PC-3 (cell line): ENCODE data around the gene FFAR4. TPM values are rescaled to one million over a fixed set of nuclear protein-coding genes. Genes with fewer than 3 reads are reported as not detected.

Source experiments
- ATAC-seq: fragments of 200-7000 bp; cut with Tn5 transposase; 2 replicates; pipeline ENCODE4 v1.9.1; 2020; ENCODE audit warnings: mild to moderate bottlenecking, moderate library complexity
- Bru-seq: library from RNA; stranded (reverse); fragments of 400-500 nt; gene quantifications from one replicate; lab custom pipeline; 2021; lab: Mats Ljungman, UMichigan
- BruChase-seq, 2 experiments: library from RNA; stranded (reverse); fragments of 400-500 nt; gene quantifications; one replicate each; lab custom pipeline; 2021; lab: Mats Ljungman, UMichigan
- BruUV-seq: library from RNA; stranded (reverse); fragments of 400-500 nt; replicated peaks from 2 replicates; lab custom pipeline; 2021; lab: Mats Ljungman, UMichigan
- CTCF ChIA-PET: fragments of 300-600 bp; sonication (Branson Sonifier 250); formaldehyde crosslinking; loops from one replicate; lab custom pipeline; 2022; ENCODE audit warnings: antibody characterized with exemption; lab: Charles Lee
- POLR2A ChIA-PET: fragments of 300-600 bp; sonication (Branson Sonifier 250); formaldehyde crosslinking; loops from one replicate; lab custom pipeline; 2022; ENCODE audit warnings: antibody characterized with exemption; ENCODE audit not compliant: unreplicated experiment; lab: Charles Lee
- DNase-seq: peaks from one replicate; pipeline ENCODE4 v3.0.0-alpha.2; 2015
- H2AFZ ChIP-seq: fragments of 300-600 bp; sonication (generic); 2 replicates; pipeline ENCODE4 v1.6.0; 2016; ENCODE audit warnings: antibody characterized with exemption, low read length
- H3F3A ChIP-seq: fragments of 300-600 bp; sonication (generic); one replicate; pipeline ENCODE4 v1.6.0; 2017; ENCODE audit warnings: antibody characterized with exemption, low read length, control low read depth, mild to moderate bottlenecking; ENCODE audit not compliant: unreplicated experiment
- H3K27ac ChIP-seq: fragments of 300-600 bp; sonication (generic); 2 replicates; pipeline ENCODE4 v1.5.1; 2016; ENCODE audit warnings: mild to moderate bottlenecking, low read length
- H3K27me3 ChIP-seq: fragments of 300-600 bp; sonication (generic); 2 replicates; pipeline ENCODE4 v1.6.1; 2016; ENCODE audit warnings: low read length, mixed read lengths
- H3K36me3 ChIP-seq: fragments of 300-600 bp; sonication (generic); 2 replicates; pipeline ENCODE4 v1.6.1; 2016; ENCODE audit warnings: low read depth, mixed run types, low read length, mixed read lengths
- H3K4me1 ChIP-seq: fragments of 300-600 bp; sonication (generic); 2 replicates; pipeline ENCODE4 v1.5.1; 2016; ENCODE audit warnings: low read length; ENCODE audit not compliant: insufficient read depth
- H3K4me2 ChIP-seq: fragments of 300-600 bp; sonication (generic); 2 replicates; pipeline ENCODE4 v1.6.0; 2016; ENCODE audit warnings: low read length
- H3K4me3 ChIP-seq: fragments of 300-600 bp; sonication (generic); 2 replicates; pipeline ENCODE4 v1.5.1; 2016; ENCODE audit warnings: mild to moderate bottlenecking, low read length, mixed read lengths
- H3K79me2 ChIP-seq: fragments of 300-600 bp; sonication (generic); 2 replicates; pipeline ENCODE4 v1.6.1; 2017; ENCODE audit warnings: low read length, mixed read lengths
- H3K9ac ChIP-seq: fragments of 300-600 bp; sonication (generic); 2 replicates; pipeline ENCODE4 v1.6.0; 2016; ENCODE audit warnings: mild to moderate bottlenecking, low read length
- H3K9me2 ChIP-seq: fragments of 300-600 bp; sonication (generic); replicated peaks from 2 replicates; pipeline ENCODE4 v1.6.1; 2016; ENCODE audit warnings: mixed run types, low read length, mixed read lengths
- H3K9me3 ChIP-seq: fragments of 300-600 bp; sonication (generic); 2 replicates; pipeline ENCODE4 v1.6.1; 2016; ENCODE audit warnings: low read length, mixed read lengths
- H4K20me1 ChIP-seq: fragments of 300-600 bp; sonication (generic); 2 replicates; pipeline ENCODE4 v1.6.1; 2016; ENCODE audit warnings: low read length, mixed read lengths
- CTCF ChIP-seq: fragments of 300-600 bp; sonication (generic); conservative IDR thresholded peaks from 2 replicates; pipeline ENCODE4 v1.5.1; 2017; ENCODE audit warnings: antibody characterized with exemption, low read depth, mild to moderate bottlenecking, low read length
- EZH2 ChIP-seq: fragments of 300-600 bp; sonication (generic); IDR thresholded peaks from one replicate; pipeline ENCODE4 v1.6.1; 2017; ENCODE audit warnings: antibody characterized with exemption, mild to moderate bottlenecking, low read length; ENCODE audit not compliant: unreplicated experiment
- EZH2phosphoT487 ChIP-seq: fragments of 300-600 bp; sonication (generic); IDR thresholded peaks from 2 replicates; pipeline ENCODE4 v1.6.1; 2018; ENCODE audit warnings: mild to moderate bottlenecking, antibody characterized with exemption, low read length, borderline replicate concordance
- intact Hi-C: fragments of 100-400 bp; cut with micrococcal nuclease; formaldehyde crosslinking; loops from 2 replicates; pipeline ENCODE4 v1.9.0; 2023
- long read RNA-seq: library from polyadenylated mRNA; unstranded; transcript quantifications from one replicate; pipeline ENCODE4 v2.0.0, GENCODE V29; 2021; ENCODE audit not compliant: unreplicated experiment
- total RNA-seq: library from RNA; depleted of rRNA; stranded (reverse); fragments of >200 nt; gene quantifications from 2 replicates; pipeline ENCODE4 v1.2.3, GENCODE V29; 2014; rRNA removed

FFAR4 gene
- total RNA-seq (1.5 TPM in 2 replicates), Bru-seq, nascent RNA (percentile 31 among the genes with signal in this experiment), BruChase-seq, experiment 1, labeled RNA remaining after a 6-hour chase (percentile 27 among the genes with signal in this experiment), BruChase-seq, experiment 2, labeled RNA remaining after a 2-hour chase (percentile 31 among the genes with signal in this experiment)
- long read RNA-seq, partial matches to known transcripts = 0 of 5 reads
- long read RNA-seq, other reads (novel, unspliced or antisense) = 4 of 5 reads

DNA sequence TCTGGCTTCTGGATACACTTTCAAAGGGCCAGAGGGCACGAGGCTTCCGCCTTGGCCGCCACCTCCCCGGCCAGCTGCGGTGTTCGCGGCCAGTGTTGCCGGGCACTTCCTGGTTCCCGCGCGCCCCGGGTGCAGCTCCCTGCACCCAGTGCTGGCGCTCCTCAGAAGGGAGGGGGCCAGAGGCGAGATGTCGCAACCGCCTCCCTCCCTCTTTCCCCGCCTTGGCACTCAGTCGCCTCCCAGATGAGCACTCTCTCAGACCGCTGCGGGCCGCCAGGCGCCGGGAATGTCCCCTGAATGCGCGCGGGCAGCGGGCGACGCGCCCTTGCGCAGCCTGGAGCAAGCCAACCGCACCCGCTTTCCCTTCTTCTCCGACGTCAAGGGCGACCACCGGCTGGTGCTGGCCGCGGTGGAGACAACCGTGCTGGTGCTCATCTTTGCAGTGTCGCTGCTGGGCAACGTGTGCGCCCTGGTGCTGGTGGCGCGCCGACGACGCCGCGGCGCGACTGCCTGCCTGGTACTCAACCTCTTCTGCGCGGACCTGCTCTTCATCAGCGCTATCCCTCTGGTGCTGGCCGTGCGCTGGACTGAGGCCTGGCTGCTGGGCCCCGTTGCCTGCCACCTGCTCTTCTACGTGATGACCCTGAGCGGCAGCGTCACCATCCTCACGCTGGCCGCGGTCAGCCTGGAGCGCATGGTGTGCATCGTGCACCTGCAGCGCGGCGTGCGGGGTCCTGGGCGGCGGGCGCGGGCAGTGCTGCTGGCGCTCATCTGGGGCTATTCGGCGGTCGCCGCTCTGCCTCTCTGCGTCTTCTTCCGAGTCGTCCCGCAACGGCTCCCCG, at the start of gene FFAR4:
TSS of gene FFAR4 (plus strand) at position 231 of the 842 bp plus-strand sequence. CDS start at position 287, 56 bp downstream.
- POLR2A ChIA-PET = interaction anchor here (0.6 kb wide), 1 partner anchor 27 kb away, joined by 3 read pairs; no protein-coding TSS in a partner anchor
- Histone ChIP-seq H2AFZ (peak within 1 kb of the TSS; percentile 89), H3K4me2 (peak within 1 kb of the TSS; percentile 79), H4K20me1 (no peaks in the 10 kb centered on the region), H3K79me2 (no peaks in the 10 kb centered on the region), H3K27me3 (no peaks in the 10 kb centered on the region), H3K36me3 (no peaks in the 10 kb centered on the region), H3K4me3 (peak within 1 kb of the TSS; percentile 55), H3K27ac (no peak within 1 kb of the TSS), H3K9me2 (no peaks in the 10 kb centered on the region), H3F3A (no peaks in the 10 kb centered on the region), H3K9me3 (no peaks in the 10 kb centered on the region), H3K4me1 (peaks cover 11% of the 10 kb centered on the region; the same call in 1 of the 2 replicates), H3K9ac (peak within 1 kb of the TSS; percentile 38)
- CTCF ChIA-PET = no interaction called here
- ATAC-seq (peak; percentile 57), DNase-seq (peak; percentile 48)
- intact Hi-C loops = no loop called here
- TF ChIP-seq CTCF (no peak), EZH2phosphoT487 (no peak), EZH2 (no peak)
- no TSS peak for BruUV-seq

GRCh38 chr10:93518531-93518930, 47.9 kb upstream of the FFAR4 start:
- ChIA-PET CTCF (no interaction called here), POLR2A (no interaction called here)
- no peaks in the 10 kb centered on the region for H4K20me1 ChIP-seq
- TF ChIP-seq CTCF (no peak), EZH2 (no peak), EZH2phosphoT487 (no peak)
- no TSS peak for BruUV-seq
- H3K36me3 ChIP-seq = peaks cover 46% of the 10 kb centered on the region
- H2AFZ ChIP-seq = no peak overlapping the region
- no peak overlapping the region for H3K4me2 ChIP-seq
- no peak overlapping the region for H3K27ac ChIP-seq
- no peaks in the 10 kb centered on the region for H3F3A ChIP-seq
- H3K4me3 ChIP-seq = no peak overlapping the region
- intact Hi-C loops = no loop called here
- no peaks in the 10 kb centered on the region for H3K9me3 ChIP-seq
- H3K79me2 ChIP-seq = no peaks in the 10 kb centered on the region
- ATAC-seq (no peak), DNase-seq (no peak)
- H3K27me3 ChIP-seq = no peaks in the 10 kb centered on the region
- H3K9me2 ChIP-seq = no peaks in the 10 kb centered on the region
- no peak overlapping the region for H3K9ac ChIP-seq
- H3K4me1 ChIP-seq = no peaks in the 10 kb centered on the region
